CD14-positive monocyte (primary cell): ENCODE data around the gene BCL2L11. TPM values are rescaled to one million over a fixed set of nuclear protein-coding genes. Genes with fewer than 3 reads are reported as not detected.

Experiments
- DNase-seq, 3 donors: peaks; one replicate each; pipeline ENCODE4 v3.0.0-alpha.2; 2011 to 2022
- H2AFZ ChIP-seq: 2 replicates; pipeline ENCODE4 v1.6.0; 2012; ENCODE audit warnings: mild to moderate bottlenecking, low read depth, low read length, inconsistent platforms; ENCODE audit not compliant: insufficient read depth, poor library complexity, severe bottlenecking
- H3K27ac ChIP-seq, 2 donors: 1 replicate in 1 of 2; 2 replicates in 1 of 2; pipeline ENCODE4 v1.5.1; 2012 to 2013; ENCODE audit warnings: low read length in 2 of 2, control low read depth in 1 of 2, inconsistent platforms in 1 of 2, low read depth in 1 of 2, mild to moderate bottlenecking in 1 of 2
- H3K27me3 ChIP-seq, 2 donors: one replicate each; pipeline versions ENCODE4 v1.6.0 to v1.6.1; 2011 to 2013; ENCODE audit warnings: low read length in 2 of 2; ENCODE audit not compliant: control insufficient read depth in 2 of 2, insufficient read depth in 2 of 2
- H3K36me3 ChIP-seq, 2 donors: replicated peaks in 1 of 2; 1 replicate in 1 of 2; 2 replicates in 1 of 2; pipeline versions ENCODE4 v1.5.1 to v1.6.1; 2012 to 2013; ENCODE audit warnings: low read length in 2 of 2, control low read depth in 1 of 2, inconsistent platforms in 1 of 2, mild to moderate bottlenecking in 1 of 2; ENCODE audit not compliant: insufficient read depth in 2 of 2, control insufficient read depth in 1 of 2
- H3K4me1 ChIP-seq, 2 donors: 1 replicate in 1 of 2; 2 replicates in 1 of 2; pipeline versions ENCODE4 v1.5.1 to v1.6.1; 2012 to 2013; ENCODE audit warnings: low read length in 2 of 2, control low read depth in 1 of 2, inconsistent platforms in 1 of 2, mild to moderate bottlenecking in 1 of 2, moderate library complexity in 1 of 2; ENCODE audit not compliant: insufficient read depth in 2 of 2, control insufficient read depth in 1 of 2
- H3K4me2 ChIP-seq: replicated peaks from 2 replicates; pipeline ENCODE3; 2012; ENCODE audit warnings: low read length, moderate library complexity, mild to moderate bottlenecking; ENCODE audit not compliant: poor library complexity, severe bottlenecking; ENCODE audit errors: extremely low read depth
- H3K4me3 ChIP-seq, 3 experiments: fragments of 200-600 bp in 1 of 3; sonication (generic) in 1 of 3; replicated peaks in 1 of 3; 1 replicate in 2 of 3; 2 replicates in 1 of 3; pipeline ENCODE4 v1.5.1; 2011 to 2013; ENCODE audit warnings: low read length in 3 of 3, mild to moderate bottlenecking in 3 of 3, control low read depth in 2 of 3, low read depth in 2 of 3, inconsistent platforms in 1 of 3, moderate library complexity in 1 of 3
- H3K79me2 ChIP-seq: 2 replicates; pipeline ENCODE4 v1.6.0; 2012; ENCODE audit warnings: mild to moderate bottlenecking, control low read depth, inconsistent platforms, low read length, moderate library complexity; ENCODE audit not compliant: insufficient read depth
- H3K9ac ChIP-seq: 2 replicates; pipeline ENCODE4 v1.6.0; 2017; ENCODE audit warnings: low read length, mild to moderate bottlenecking; ENCODE audit not compliant: insufficient read depth, poor library complexity, severe bottlenecking
- H3K9me3 ChIP-seq, 2 donors: replicated peaks in 1 of 2; 1 replicate in 1 of 2; 2 replicates in 1 of 2; pipeline versions ENCODE4 v1.5.1 to v1.6.1; 2012 to 2013; ENCODE audit warnings: low read length in 2 of 2, control low read depth in 1 of 2; ENCODE audit not compliant: control insufficient read depth in 1 of 2, insufficient read depth in 1 of 2
- H4K20me1 ChIP-seq: 2 replicates; pipeline ENCODE4 v1.6.0; 2012; ENCODE audit warnings: mild to moderate bottlenecking, low read length, control low read depth, moderate library complexity; ENCODE audit not compliant: insufficient read depth
- H3K27ac Mint-ChIP-seq, 7 donors: one replicate each; pipeline ENCODE4 v1.8.0; 2020; ENCODE audit warnings: mild to moderate bottlenecking in 7 of 7, mixed read lengths in 7 of 7, moderate library complexity in 6 of 7, inconsistent platforms in 2 of 7
- H3K27me3 Mint-ChIP-seq, 3 donors: one replicate each; pipeline ENCODE4 v1.8.0; 2021 to 2022; ENCODE audit warnings: low read depth in 3 of 3, mild to moderate bottlenecking in 3 of 3, mixed read lengths in 3 of 3, moderate library complexity in 3 of 3, inconsistent platforms in 1 of 3
- H3K36me3 Mint-ChIP-seq, 2 donors: one replicate each; pipeline ENCODE4 v1.8.0; 2020; ENCODE audit warnings: mixed read lengths in 2 of 2, inconsistent platforms in 1 of 2, mild to moderate bottlenecking in 1 of 2
- H3K4me1 Mint-ChIP-seq: one replicate; pipeline ENCODE4 v1.8.0; 2020; ENCODE audit warnings: mild to moderate bottlenecking, mixed read lengths
- H3K4me3 Mint-ChIP-seq, 2 donors: one replicate each; pipeline ENCODE4 v1.8.0; 2020; ENCODE audit warnings: mild to moderate bottlenecking in 2 of 2, mixed read lengths in 2 of 2, moderate library complexity in 1 of 2
- H3K9me3 Mint-ChIP-seq, 7 donors: one replicate each; pipeline ENCODE4 v1.8.0; 2020 to 2022; ENCODE audit warnings: mixed read lengths in 7 of 7, mild to moderate bottlenecking in 6 of 7, moderate library complexity in 6 of 7, inconsistent platforms in 2 of 7
- WGBS: methylation state at CpG from one replicate; pipeline ENCODE4 v1.1.5; 2013; ENCODE audit warnings: missing lambda C conversion rate; ENCODE audit not compliant: insufficient coverage; 5-methylcytosine and 5-hydroxymethylcytosine counted together
- intact Hi-C, 2 donors: fragments of 100-400 bp; cut with micrococcal nuclease; formaldehyde crosslinking; loops; one replicate each; pipeline versions ENCODE4 v1.15.0 to v1.15.1; 2023
- polyA plus RNA-seq, 3 donors: library from polyadenylated mRNA; depleted of rRNA in 1 of 3; unstranded in 2 of 3; stranded (reverse) in 1 of 3; fragments of 300-500 nt in 2 of 3; fragments of >200 nt in 1 of 3; fragmentation: Illumina TruSeq in 2 of 3; gene quantifications; 1 replicate in 2 of 3; 2 replicates in 1 of 3; pipeline ENCODE4 v1.2.3, GENCODE V29; 2012 to 2021
- TF ChIP-seq, protein P1 (sequence below): fragments of 200-600 bp; IDR thresholded peaks from one replicate; pipeline ENCODE4 v1.8.0; 2022; ENCODE audit warnings: antibody characterized with exemption, mild to moderate bottlenecking

The BCL2L11 gene
- polyA plus RNA-seq, 3 donors = 8.8 to 27.6 (median 20.4) TPM

DNA sequence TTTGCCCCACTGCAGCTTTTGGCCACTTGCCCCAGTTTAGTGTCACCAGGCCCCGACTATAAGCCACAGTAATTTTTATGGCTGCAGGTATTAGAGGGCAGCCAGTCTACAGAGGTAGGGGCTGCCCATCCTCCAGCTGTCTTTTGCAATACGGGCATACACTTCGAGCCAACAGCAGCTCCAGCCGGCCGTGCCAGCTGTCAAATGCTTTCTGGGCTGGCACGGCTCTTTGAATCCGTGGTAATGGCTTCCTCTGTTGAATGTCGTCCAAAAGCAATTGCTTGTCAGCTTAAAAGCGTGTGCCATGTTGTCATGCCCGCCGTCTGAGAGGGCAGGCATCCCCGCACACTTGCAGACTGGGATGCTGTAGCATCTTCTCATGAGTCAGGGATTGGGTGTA is 41.3 kb downstream of the BCL2L11 start:
- WGBS = 57% methylated on average over 8 of the region's 12 CpGs
- H3K36me3 Mint-ChIP-seq = peaks cover 86 to 91% of the 10 kb centered on the region in 2 donors
- intact Hi-C loops = no loop called here
- peak overlapping the region in 2 of 7 donors; percentile 5 to 18 for H3K27ac Mint-ChIP-seq
- Histone ChIP-seq H3K4me1 (peaks cover 7 to 12% of the 10 kb centered on the region in 2 donors), H4K20me1 (peaks cover 80% of the 10 kb centered on the region), H3K79me2 (peaks cover 5% of the 10 kb centered on the region), H3K27me3 (no peaks in the 10 kb centered on the region), H3K27ac (peak overlapping the region in 1 of 2 donors; percentile 2), H3K4me3 (no peak overlapping the region), H3K9me3 (no peaks in the 10 kb centered on the region), H3K36me3 (peaks cover 49 to 83% of the 10 kb centered on the region in 2 donors), H3K4me2 (no peak overlapping the region), H2AFZ (no peak overlapping the region), H3K9ac (no peak overlapping the region)
- H3K9me3 Mint-ChIP-seq = peaks cover 0 to 2% (median 0%) of the 10 kb centered on the region in 7 donors
- H3K4me3 Mint-ChIP-seq = no peak overlapping the region
- DNase-seq = no peak
- TF ChIP-seq, protein P1, sequence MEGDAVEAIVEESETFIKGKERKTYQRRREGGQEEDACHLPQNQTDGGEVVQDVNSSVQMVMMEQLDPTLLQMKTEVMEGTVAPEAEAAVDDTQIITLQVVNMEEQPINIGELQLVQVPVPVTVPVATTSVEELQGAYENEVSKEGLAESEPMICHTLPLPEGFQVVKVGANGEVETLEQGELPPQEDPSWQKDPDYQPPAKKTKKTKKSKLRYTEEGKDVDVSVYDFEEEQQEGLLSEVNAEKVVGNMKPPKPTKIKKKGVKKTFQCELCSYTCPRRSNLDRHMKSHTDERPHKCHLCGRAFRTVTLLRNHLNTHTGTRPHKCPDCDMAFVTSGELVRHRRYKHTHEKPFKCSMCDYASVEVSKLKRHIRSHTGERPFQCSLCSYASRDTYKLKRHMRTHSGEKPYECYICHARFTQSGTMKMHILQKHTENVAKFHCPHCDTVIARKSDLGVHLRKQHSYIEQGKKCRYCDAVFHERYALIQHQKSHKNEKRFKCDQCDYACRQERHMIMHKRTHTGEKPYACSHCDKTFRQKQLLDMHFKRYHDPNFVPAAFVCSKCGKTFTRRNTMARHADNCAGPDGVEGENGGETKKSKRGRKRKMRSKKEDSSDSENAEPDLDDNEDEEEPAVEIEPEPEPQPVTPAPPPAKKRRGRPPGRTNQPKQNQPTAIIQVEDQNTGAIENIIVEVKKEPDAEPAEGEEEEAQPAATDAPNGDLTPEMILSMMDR = no peak
- H3K27me3 Mint-ChIP-seq = peaks cover 2 to 4% (median 3%) of the 10 kb centered on the region in 3 donors
- H3K4me1 Mint-ChIP-seq = peaks cover 19% of the 10 kb centered on the region

DNA sequence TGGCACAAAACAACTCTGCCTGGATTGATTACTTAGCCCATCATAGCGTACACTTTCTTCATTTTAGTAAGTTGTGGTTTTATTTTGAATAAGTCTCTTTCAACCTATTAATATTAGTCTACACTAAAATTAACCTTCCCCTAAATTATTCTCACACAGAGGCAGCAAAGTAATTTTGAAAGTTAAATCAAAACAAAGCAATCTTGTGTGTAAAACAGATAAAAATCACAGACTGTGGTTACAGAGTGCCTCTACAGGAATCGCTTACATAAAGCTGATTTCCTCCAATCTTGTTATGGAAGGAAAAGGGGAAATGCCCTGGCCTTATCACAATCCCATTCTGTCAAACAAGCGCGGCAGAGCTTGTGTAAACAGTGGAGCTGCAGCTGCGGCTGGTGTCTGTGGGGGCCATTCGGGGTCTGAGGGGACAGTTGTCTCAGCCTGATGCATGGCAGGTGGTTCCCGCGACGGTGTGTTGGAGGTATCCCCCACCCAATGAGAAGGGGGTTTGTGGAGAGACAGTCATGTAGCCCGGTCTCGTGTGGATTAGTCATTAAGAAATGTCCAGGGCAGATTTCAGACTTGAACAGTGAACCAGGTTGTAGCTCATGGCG is 42.1 kb downstream of the BCL2L11 start:
- Histone ChIP-seq H3K79me2 (no peaks in the 10 kb centered on the region), H3K4me2 (peak overlapping the region; percentile 14), H3K27me3 (no peaks in the 10 kb centered on the region), H3K9me3 (no peaks in the 10 kb centered on the region), H3K27ac (peak overlapping the region in 1 of 2 donors; percentile 2), H2AFZ (no peak overlapping the region), H3K9ac (no peak overlapping the region), H4K20me1 (peaks cover 75% of the 10 kb centered on the region), H3K36me3 (peaks cover 55 to 83% of the 10 kb centered on the region in 2 donors), H3K4me1 (peaks cover 7 to 12% of the 10 kb centered on the region in 2 donors), H3K4me3 (no peak overlapping the region)
- TF ChIP-seq, protein P1 = no peak
- H3K4me3 Mint-ChIP-seq = peak overlapping the region; percentile 40 to 59
- peaks cover 19% of the 10 kb centered on the region for H3K4me1 Mint-ChIP-seq
- 2% methylated on average over 7 of the region's 12 CpGs for WGBS
- H3K27me3 Mint-ChIP-seq = peaks cover 2 to 4% (median 3%) of the 10 kb centered on the region in 3 donors
- peaks cover 85 to 91% of the 10 kb centered on the region in 2 donors for H3K36me3 Mint-ChIP-seq
- peak; percentile 26 to 75 (median 27) for DNase-seq
- intact Hi-C loops = no loop called here
- peaks cover 0 to 2% (median 0%) of the 10 kb centered on the region in 7 donors for H3K9me3 Mint-ChIP-seq
- peak overlapping the region in 6 of 7 donors; percentile 5 to 69 (median 54) for H3K27ac Mint-ChIP-seq
